ENCODE measurements around the gene CNRIP1.

The CNRIP1 gene

DNA sequence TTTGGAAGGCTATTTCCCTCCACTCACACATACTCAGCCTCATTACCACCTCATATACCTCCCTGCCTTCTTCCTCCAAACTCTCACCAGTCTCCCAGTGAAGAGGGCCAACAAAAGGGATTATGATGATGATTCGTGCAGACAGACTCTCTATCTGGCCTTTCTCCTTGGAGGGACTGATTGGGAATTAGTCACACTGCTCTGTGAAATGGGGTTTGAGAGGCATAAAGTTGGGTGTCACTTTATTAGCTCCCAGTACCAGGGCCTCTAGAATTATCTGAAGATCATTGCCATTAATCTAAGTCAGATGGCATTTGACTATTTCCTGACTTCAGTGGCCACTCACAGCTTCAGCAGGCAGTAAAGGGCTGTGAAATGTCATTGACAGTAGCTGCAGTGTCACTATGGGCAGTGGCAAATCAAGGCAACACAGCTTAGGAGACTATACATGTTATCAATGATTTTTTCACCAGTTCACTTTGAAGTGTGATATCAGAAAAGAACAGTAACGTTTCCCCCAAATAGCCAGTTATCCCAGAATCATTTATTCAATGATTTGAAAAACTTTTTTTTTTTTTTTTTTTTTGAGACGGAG, 17.4 kb downstream of the CNRIP1 start:
- H3K4me3 ChIP-seq (ENCODE audit: insufficient read depth in 1 of 2, low read depth in 1 of 2, low read length in 2 of 2) = no peak overlapping the region
- no peak overlapping the region for H3K27ac ChIP-seq (ENCODE audit: low read length, poor library complexity, severe bottlenecking)
- no peak overlapping the region for H3K9ac ChIP-seq (ENCODE audit: low read length)
- peaks cover 0 to 7% of the 10 kb centered on the region in 2 experiments for H3K36me3 ChIP-seq (ENCODE audit: control insufficient read depth in 1 of 2, insufficient read depth in 2 of 2, low read depth in 1 of 2, low read length in 2 of 2)
- no peak overlapping the region for H2BK12ac ChIP-seq (ENCODE audit: low read length in 2 of 2)
- no peak overlapping the region for H2BK15ac ChIP-seq (ENCODE audit: low read depth, poor library complexity, severe bottlenecking)
- DNase-seq = peak; percentile 21
- no peak overlapping the region for H3K18ac ChIP-seq (ENCODE audit: low read depth in 1 of 2, low read length in 2 of 2)
- H2AK5ac ChIP-seq (ENCODE audit: low read length, severe bottlenecking) = no peak overlapping the region
- H2BK5ac ChIP-seq (ENCODE audit: low read depth, low read length, poor library complexity, severe bottlenecking) = no peak overlapping the region
- WGBS = 65% methylated on average over 2 of the region's 3 CpGs
- H3K4me1 ChIP-seq (ENCODE audit: control insufficient read depth, insufficient read depth, low read depth, low read length) = no peaks in the 10 kb centered on the region
- no peaks in the 10 kb centered on the region for H3K9me3 ChIP-seq (ENCODE audit: control insufficient read depth, low read length)
- no peak overlapping the region for H3K4ac ChIP-seq (ENCODE audit: low read depth in 1 of 2, low read length in 2 of 2)
- no peak overlapping the region for H4K8ac ChIP-seq (ENCODE audit: low read length)
- H3K27me3 ChIP-seq (ENCODE audit: control insufficient read depth in 1 of 2, insufficient read depth in 1 of 2, low read length in 2 of 2) = no peaks in the 10 kb centered on the region
- H2AFZ ChIP-seq (ENCODE audit: low read depth, low read length) = no peak overlapping the region
- H4K91ac ChIP-seq (ENCODE audit: low read length) = no peak overlapping the region
- no peak overlapping the region for H3K4me2 ChIP-seq (ENCODE audit: low read length, poor library complexity, severe bottlenecking)
- H3K14ac ChIP-seq (ENCODE audit: low read length in 2 of 2) = no peak overlapping the region
- no peak overlapping the region for H2BK120ac ChIP-seq (ENCODE audit: low read depth, low read length)
- no peak overlapping the region for H3K23ac ChIP-seq (ENCODE audit: low read length in 2 of 2)
- H3K79me1 ChIP-seq (replicated peaks; ENCODE audit: low read length, poor library complexity, severe bottlenecking) = no peaks in the 10 kb centered on the region

GRCh38 chr2:68295516-68295915, 24.2 kb downstream of the CNRIP1 start:
- H3K27me3 ChIP-seq (ENCODE audit: control insufficient read depth in 1 of 2, insufficient read depth in 1 of 2, low read length in 2 of 2) = no peaks in the 10 kb centered on the region
- H3K23ac ChIP-seq (ENCODE audit: low read length in 2 of 2) = no peak overlapping the region
- H4K91ac ChIP-seq (ENCODE audit: low read length) = no peak overlapping the region
- H3K18ac ChIP-seq (ENCODE audit: low read depth in 1 of 2, low read length in 2 of 2) = no peak overlapping the region
- H2AFZ ChIP-seq (ENCODE audit: low read depth, low read length) = no peak overlapping the region
- H3K27ac ChIP-seq (ENCODE audit: low read length, poor library complexity, severe bottlenecking) = no peak overlapping the region
- no peak for DNase-seq
- H3K4me3 ChIP-seq (ENCODE audit: insufficient read depth in 1 of 2, low read depth in 1 of 2, low read length in 2 of 2) = no peak overlapping the region
- H3K4me2 ChIP-seq (ENCODE audit: low read length, poor library complexity, severe bottlenecking) = no peak overlapping the region
- no peak overlapping the region for H4K8ac ChIP-seq (ENCODE audit: low read length)
- no peaks in the 10 kb centered on the region for H3K9me3 ChIP-seq (ENCODE audit: control insufficient read depth, low read length)
- H3K4ac ChIP-seq (ENCODE audit: low read depth in 1 of 2, low read length in 2 of 2) = no peak overlapping the region
- H2AK5ac ChIP-seq (ENCODE audit: low read length, severe bottlenecking) = no peak overlapping the region
- no peak overlapping the region for H3K14ac ChIP-seq (ENCODE audit: low read length in 2 of 2)
- H2BK12ac ChIP-seq (ENCODE audit: low read length in 2 of 2) = no peak overlapping the region
- H3K4me1 ChIP-seq (ENCODE audit: control insufficient read depth, insufficient read depth, low read depth, low read length) = no peaks in the 10 kb centered on the region
- peaks cover 0 to 18% of the 10 kb centered on the region in 2 experiments for H3K36me3 ChIP-seq (ENCODE audit: control insufficient read depth in 1 of 2, insufficient read depth in 2 of 2, low read depth in 1 of 2, low read length in 2 of 2)
- no peaks in the 10 kb centered on the region for H3K79me1 ChIP-seq (replicated peaks; ENCODE audit: low read length, poor library complexity, severe bottlenecking)
- no peak overlapping the region for H3K9ac ChIP-seq (ENCODE audit: low read length)
- H2BK5ac ChIP-seq (ENCODE audit: low read depth, low read length, poor library complexity, severe bottlenecking) = no peak overlapping the region
- no peak overlapping the region for H2BK15ac ChIP-seq (ENCODE audit: low read depth, poor library complexity, severe bottlenecking)
- no peak overlapping the region for H2BK120ac ChIP-seq (ENCODE audit: low read depth, low read length)

- H3K18ac ChIP-seq (ENCODE audit: low read depth in 1 of 2, low read length in 2 of 2) = no peak overlapping the region
- no peaks in the 10 kb centered on the region for H3K4me1 ChIP-seq (ENCODE audit: control insufficient read depth, insufficient read depth, low read depth, low read length)
- 80% methylated on average over 1 of the region's 2 CpGs for WGBS
Observed at GRCh38 chr2:68294913-68295312, 24.8 kb downstream of the CNRIP1 start.

DNA sequence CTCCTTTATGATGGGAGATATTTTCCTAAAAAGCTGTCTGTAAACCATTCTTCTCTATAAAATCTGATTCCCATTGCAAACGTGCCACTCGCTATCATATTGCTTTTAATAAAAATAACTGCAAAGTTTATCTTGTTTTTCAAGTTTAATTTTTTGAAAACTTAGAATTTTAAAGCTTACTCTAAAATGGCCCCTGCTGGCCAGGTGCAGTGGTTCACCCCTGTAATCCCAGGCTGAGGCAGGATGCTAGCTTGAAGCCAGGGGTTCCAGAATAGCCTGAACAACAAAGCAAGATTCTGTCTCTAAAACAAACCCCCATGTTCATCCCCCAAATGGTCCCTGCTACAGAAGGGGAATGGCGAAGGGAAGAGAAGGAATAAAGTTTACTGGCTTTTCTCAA, 25.6 kb downstream of the CNRIP1 start:
- no peak overlapping the region for H2AK5ac ChIP-seq (ENCODE audit: low read length, severe bottlenecking)
- H3K27ac ChIP-seq (ENCODE audit: low read length, poor library complexity, severe bottlenecking) = no peak overlapping the region
- no peak overlapping the region for H2BK15ac ChIP-seq (ENCODE audit: low read depth, poor library complexity, severe bottlenecking)
- no peaks in the 10 kb centered on the region for H3K9me3 ChIP-seq (ENCODE audit: control insufficient read depth, low read length)
- H3K27me3 ChIP-seq (ENCODE audit: control insufficient read depth in 1 of 2, insufficient read depth in 1 of 2, low read length in 2 of 2) = no peaks in the 10 kb centered on the region
- no peak overlapping the region for H2BK12ac ChIP-seq (ENCODE audit: low read length in 2 of 2)
- WGBS = no CpG with 5 or more reads among the region's 3 CpGs
- no peak overlapping the region for H3K4me3 ChIP-seq (ENCODE audit: insufficient read depth in 1 of 2, low read depth in 1 of 2, low read length in 2 of 2)
- H3K36me3 ChIP-seq (ENCODE audit: control insufficient read depth in 1 of 2, insufficient read depth in 2 of 2, low read depth in 1 of 2, low read length in 2 of 2) = peaks cover 0 to 10% of the 10 kb centered on the region in 2 experiments
- H3K4me2 ChIP-seq (ENCODE audit: low read length, poor library complexity, severe bottlenecking) = no peak overlapping the region
- H3K9ac ChIP-seq (ENCODE audit: low read length) = no peak overlapping the region
- no peak overlapping the region for H3K14ac ChIP-seq (ENCODE audit: low read length in 2 of 2)
- H2AFZ ChIP-seq (ENCODE audit: low read depth, low read length) = no peak overlapping the region
- no peak overlapping the region for H3K18ac ChIP-seq (ENCODE audit: low read depth in 1 of 2, low read length in 2 of 2)
- no peak overlapping the region for H3K4ac ChIP-seq (ENCODE audit: low read depth in 1 of 2, low read length in 2 of 2)
- DNase-seq = no peak
- H2BK120ac ChIP-seq (ENCODE audit: low read depth, low read length) = no peak overlapping the region
- no peaks in the 10 kb centered on the region for H3K4me1 ChIP-seq (ENCODE audit: control insufficient read depth, insufficient read depth, low read depth, low read length)
- no peak overlapping the region for H4K91ac ChIP-seq (ENCODE audit: low read length)
- H4K8ac ChIP-seq (ENCODE audit: low read length) = no peak overlapping the region
- no peak overlapping the region for H3K23ac ChIP-seq (ENCODE audit: low read length in 2 of 2)
- H2BK5ac ChIP-seq (ENCODE audit: low read depth, low read length, poor library complexity, severe bottlenecking) = no peak overlapping the region
- no peaks in the 10 kb centered on the region for H3K79me1 ChIP-seq (replicated peaks; ENCODE audit: low read length, poor library complexity, severe bottlenecking)

More at GRCh38 chr2:68294913-68295312, 24.8 kb downstream of the CNRIP1 start:
- H3K9me3 ChIP-seq (ENCODE audit: control insufficient read depth, low read length) = no peaks in the 10 kb centered on the region
- DNase-seq = no peak
- no peak overlapping the region for H2AK5ac ChIP-seq (ENCODE audit: low read length, severe bottlenecking)
- no peak overlapping the region for H2AFZ ChIP-seq (ENCODE audit: low read depth, low read length)
- no peak overlapping the region for H3K4me3 ChIP-seq (ENCODE audit: insufficient read depth in 1 of 2, low read depth in 1 of 2, low read length in 2 of 2)
- no peak overlapping the region for H2BK15ac ChIP-seq (ENCODE audit: low read depth, poor library complexity, severe bottlenecking)
- H3K79me1 ChIP-seq (replicated peaks; ENCODE audit: low read length, poor library complexity, severe bottlenecking) = no peaks in the 10 kb centered on the region
- H3K36me3 ChIP-seq (ENCODE audit: control insufficient read depth in 1 of 2, insufficient read depth in 2 of 2, low read depth in 1 of 2, low read length in 2 of 2) = peaks cover 0 to 14% of the 10 kb centered on the region in 2 experiments
- no peak overlapping the region for H3K4me2 ChIP-seq (ENCODE audit: low read length, poor library complexity, severe bottlenecking)
- H3K9ac ChIP-seq (ENCODE audit: low read length) = no peak overlapping the region
- H2BK120ac ChIP-seq (ENCODE audit: low read depth, low read length) = no peak overlapping the region
- no peaks in the 10 kb centered on the region for H3K27me3 ChIP-seq (ENCODE audit: control insufficient read depth in 1 of 2, insufficient read depth in 1 of 2, low read length in 2 of 2)
- H3K23ac ChIP-seq (ENCODE audit: low read length in 2 of 2) = no peak overlapping the region
- peak overlapping the region; percentile 56 for H4K8ac ChIP-seq (ENCODE audit: low read length)
- H3K4ac ChIP-seq (ENCODE audit: low read depth in 1 of 2, low read length in 2 of 2) = no peak overlapping the region
- H4K91ac ChIP-seq (ENCODE audit: low read length) = no peak overlapping the region
- no peak overlapping the region for H3K14ac ChIP-seq (ENCODE audit: low read length in 2 of 2)
- H2BK12ac ChIP-seq (ENCODE audit: low read length in 2 of 2) = no peak overlapping the region
- no peak overlapping the region for H2BK5ac ChIP-seq (ENCODE audit: low read depth, low read length, poor library complexity, severe bottlenecking)
- no peak overlapping the region for H3K27ac ChIP-seq (ENCODE audit: low read length, poor library complexity, severe bottlenecking)
